T follicular helper cell (primary cell): Measurements from ENCODE around the gene SLC22A13.
"Not testable (repeated sequence)": the region's sequence is repeated elsewhere in the genome, so short reads cannot be mapped to it uniquely, and the experiment has no call there.

Source experiments
- DNase-seq: peaks from one replicate; pipeline ENCODE4 v3.0.0-alpha.2; 2020; ENCODE audit warnings: low read depth

The SLC22A13 gene

GRCh38 chr3:38297947-38298711, 32.5 kb downstream of the SLC22A13 start:
- no peak for DNase-seq

- no peak for DNase-seq
Observed at GRCh38 chr3:38306941-38307340, 41.3 kb downstream of the SLC22A13 start.

GRCh38 chr3:38307599-38307998, 42.0 kb downstream of the SLC22A13 start:
- DNase-seq: no peak

- no peak for DNase-seq
Observed at GRCh38 chr3:38308456-38308855, 42.8 kb downstream of the SLC22A13 start.

DNA sequence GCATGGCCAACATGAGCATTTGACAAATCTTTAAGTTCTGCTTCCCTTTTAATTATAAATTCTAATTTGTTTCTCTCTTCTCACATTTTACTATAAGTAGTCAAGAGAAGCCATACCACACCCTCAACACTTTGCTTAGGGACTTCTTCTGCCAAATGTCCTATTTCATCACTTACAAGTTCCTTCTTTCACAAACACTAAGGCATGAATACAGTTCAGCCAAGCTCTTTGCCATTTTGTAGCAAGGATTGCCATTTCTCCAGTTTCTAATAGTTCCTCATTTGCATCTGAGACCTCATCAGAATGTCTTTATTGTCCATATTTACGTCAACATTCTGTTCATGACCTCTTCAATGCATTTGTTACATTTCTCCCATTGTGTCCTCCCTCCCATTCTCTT, 45.9 kb downstream of the SLC22A13 start:
- DNase-seq: no peak

DNA sequence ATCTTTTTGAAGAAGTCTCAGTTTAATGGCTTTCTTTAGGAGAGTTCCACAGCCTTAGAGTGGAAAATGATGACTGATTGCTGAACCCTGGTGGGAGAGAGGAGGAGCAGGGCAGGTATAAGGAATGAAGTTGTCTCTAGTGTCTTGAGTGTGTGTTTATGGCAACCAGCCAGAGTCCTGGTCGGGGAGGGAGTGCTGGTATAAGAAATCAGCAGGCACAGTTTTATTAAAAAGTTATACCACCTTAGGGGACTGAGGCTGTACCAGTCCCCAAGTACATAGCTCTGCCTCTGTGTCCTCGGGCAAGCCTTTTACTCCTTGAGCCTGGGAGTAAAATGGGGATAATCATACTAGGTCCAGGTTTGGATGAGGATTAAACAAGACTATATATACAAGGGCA, 46.3 kb downstream of the SLC22A13 start:
- DNase-seq: no peak

- DNase-seq: no peak
Observed at GRCh38 chr3:38312356-38312755, 46.7 kb downstream of the SLC22A13 start.

GRCh38 chr3:38313263-38313662, 47.7 kb downstream of the SLC22A13 start:
- DNase-seq: no peak

- DNase-seq: no peak
Observed at GRCh38 chr3:38313695-38314094, 48.1 kb downstream of the SLC22A13 start.

DNA sequence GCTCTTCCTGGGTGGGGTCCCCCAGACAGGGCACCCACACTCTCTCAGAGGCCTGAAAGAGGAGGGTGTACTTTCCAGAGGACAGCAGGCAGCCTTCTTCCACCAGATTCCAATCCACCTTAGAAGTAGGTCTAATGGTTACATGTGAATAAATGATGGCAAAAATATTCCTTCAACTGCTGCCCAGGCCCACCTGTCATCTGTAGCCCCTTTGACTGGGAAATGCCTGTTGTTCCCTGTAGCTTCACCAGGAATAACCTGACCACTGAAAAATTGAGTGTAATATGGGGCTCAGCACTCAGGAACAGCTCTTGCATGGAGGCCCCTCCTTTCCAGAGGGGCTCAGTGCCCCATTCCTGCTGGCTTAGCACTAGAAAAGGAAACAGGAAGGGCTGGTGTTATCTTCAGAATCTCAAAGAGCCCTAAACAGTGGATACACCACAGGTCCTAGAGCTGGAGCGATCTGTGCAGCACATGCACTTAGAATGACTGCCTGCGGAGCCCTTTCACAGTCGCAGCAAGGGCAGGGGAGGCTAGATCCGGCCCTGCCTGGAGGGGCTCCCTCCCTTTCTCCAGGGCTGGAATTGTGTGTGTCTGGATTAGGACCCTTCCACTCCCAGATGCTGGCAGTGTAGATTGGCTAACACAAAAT, 48.6 kb downstream of the SLC22A13 start:
- no peak for DNase-seq

- DNase-seq: no peak
Observed at GRCh38 chr3:38314764-38315487, 49.3 kb downstream of the SLC22A13 start.

GRCh38 chr3:38315488-38316230, 50.0 kb downstream of the SLC22A13 start:
- no peak for DNase-seq

DNA sequence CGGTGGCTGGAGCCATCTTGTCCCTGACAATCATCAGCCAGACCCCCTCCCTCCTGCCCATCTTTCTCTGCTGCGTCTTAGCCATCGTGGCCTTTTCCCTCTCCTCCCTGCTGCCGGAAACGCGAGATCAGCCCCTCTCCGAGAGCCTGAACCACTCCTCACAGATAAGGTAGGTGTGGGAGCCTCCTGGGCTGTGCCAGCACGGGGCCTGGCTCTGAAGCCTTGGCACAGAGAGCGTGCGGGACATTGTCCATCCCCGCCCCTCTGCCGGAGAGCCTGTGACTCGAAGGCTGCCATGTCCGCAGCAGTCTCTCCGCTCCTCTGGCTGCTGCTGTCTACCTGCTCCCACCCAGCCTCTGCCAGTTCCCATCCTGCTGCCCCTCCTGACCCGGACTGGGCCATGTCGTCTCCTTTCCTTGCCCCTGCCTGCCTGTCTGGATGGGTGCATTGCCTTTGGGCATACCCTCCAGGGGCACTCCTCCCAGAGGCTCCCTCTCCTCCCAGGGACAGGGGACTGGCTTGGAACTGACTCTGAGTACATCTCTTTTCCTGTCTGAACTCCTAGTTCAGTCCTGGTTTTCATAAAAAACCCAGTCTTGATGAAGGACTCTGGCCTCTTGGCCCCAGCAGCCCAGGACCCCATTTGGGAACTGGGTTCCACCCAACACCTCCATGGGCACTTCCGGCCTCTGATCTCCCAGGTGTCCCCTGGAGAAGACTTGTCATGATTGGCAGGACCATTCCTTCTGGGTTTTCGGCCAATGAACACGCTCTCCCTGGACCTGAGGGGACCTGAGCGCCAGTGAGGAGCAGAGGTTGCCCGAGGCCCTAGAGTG, 51.0 kb downstream of the SLC22A13 start:
- DNase-seq: no peak

DNA sequence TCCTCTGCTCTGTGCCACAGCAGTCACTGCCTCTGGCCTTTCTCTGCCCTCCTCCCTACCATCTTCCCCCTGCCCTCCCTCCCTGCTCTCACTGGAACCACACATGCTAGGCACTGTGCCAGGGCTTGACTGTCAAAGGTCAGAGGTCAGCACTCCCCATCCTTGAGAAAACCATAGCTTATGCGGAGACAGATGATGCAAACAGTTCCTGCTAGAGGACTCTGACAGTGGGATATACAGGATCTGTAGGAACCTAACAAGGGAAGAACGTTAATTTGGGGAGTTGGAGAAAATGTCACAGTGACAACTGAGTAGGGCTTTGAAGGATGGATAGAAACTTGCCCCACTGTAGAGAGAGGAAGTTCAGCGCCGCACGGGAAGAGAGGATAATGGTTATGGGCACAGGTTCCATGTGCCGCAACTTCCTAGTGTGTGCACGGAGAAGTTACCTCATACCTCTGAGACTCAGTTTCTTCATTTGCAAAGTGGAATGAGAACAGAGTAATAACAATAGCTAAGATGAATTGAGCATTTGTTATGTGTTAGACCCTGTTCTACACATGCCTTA, 51.7 kb downstream of the SLC22A13 start:
- DNase-seq: no peak

DNA sequence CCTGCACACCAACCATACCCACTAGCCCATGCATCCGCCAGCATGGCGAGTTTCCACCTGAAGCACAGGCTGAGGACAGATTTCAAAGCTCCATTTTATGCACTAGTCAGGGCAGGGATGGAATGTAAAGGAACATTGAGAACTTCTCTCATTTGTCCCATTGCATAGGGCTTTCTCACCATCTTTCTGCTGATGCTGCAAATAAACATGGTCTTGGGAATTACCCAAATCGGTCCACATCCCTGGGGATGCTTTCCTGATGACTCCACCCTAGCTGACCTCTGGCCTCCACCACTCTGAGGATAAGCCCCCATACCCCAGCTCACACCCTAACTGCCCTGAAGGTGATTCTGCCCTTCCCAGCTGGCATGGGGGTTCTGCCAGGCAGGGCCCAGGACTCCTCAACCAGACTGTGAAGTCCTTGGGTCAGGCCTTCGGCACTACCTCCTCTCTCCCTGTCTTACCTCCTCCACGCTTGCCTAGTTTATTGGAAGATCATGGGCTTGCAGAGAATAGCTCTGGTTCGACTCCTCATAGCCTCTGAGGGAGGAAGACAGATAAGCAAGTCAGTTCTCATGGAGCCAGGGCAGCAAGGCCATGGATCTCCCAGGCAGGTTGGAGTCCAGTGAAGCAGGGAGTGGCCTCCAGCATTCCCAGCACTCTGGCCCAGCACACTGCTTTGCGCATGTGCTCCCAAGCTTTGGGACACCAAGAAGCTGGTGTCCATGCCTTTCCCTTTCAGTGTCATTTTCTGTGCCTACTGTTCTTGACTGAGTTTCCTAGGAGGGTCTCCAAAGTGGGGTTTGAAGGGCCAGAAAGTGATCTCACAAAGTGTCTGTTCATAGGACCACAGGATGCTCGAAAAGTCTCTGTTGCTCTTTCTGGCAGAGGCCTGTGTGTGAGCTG, 53.4 kb downstream of the SLC22A13 start:
- no peak for DNase-seq

- not testable (repeated sequence) for DNase-seq
Observed at GRCh38 chr3:38320638-38321037, 55.0 kb downstream of the SLC22A13 start.

DNA sequence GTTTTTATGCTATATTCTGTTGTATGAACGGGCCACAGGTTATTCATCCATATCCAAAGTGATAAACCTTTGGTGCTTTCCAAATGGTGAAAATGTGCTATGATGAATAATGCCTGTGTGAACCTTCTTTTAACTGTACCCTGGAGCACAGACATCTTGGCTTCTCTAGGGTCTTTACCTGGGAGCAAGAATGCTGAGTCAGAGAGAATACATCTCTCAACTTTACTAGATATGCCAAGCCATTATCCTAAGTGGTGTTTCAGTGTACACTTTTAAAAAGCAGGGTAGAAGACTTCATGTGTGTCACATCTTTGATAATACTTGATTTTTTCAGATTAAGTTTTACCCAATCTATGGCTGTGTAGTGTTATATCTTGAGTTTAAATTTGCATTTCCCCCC, 57.4 kb downstream of the SLC22A13 start:
- DNase-seq: no peak

DNA sequence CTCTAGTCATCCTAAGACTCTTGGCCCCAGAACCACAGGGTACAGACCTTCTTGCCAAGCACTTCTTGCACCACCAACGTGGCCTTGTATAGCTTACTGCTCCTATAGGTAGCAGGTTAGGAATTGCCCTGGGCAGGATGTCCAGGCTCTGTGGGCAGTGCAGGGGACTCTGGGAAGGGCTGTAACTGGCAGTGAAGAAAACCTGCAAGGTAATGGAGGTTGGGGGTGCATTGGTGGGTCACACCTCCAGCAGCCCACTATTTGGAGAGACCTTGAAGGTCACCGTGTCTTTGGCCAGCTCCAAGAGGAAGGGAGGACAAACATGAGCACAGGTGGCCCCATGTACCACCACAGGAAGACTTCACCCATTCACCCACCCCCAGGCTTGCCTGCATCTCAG, 59.6 kb downstream of the SLC22A13 start:
- DNase-seq: no peak

GRCh38 chr3:38327335-38328009, 61.9 kb downstream of the SLC22A13 start:
- DNase-seq: no peak
